Measurements from ENCODE around the gene GIPR. TPM values are rescaled to one million over a fixed set of nuclear protein-coding genes. Genes with fewer than 3 reads are reported as not detected.
A peak's percentile ranks its signal among the peaks of the same experiment; 100 is the strongest.

Gene GIPR
- total and polyA plus RNA-seq, 10 of the 15 experiments (the other 5 are each of a cell fraction or from before 2014, with no cell fraction given) = 1.7 to 26.3 (median 13.7) TPM

DNA sequence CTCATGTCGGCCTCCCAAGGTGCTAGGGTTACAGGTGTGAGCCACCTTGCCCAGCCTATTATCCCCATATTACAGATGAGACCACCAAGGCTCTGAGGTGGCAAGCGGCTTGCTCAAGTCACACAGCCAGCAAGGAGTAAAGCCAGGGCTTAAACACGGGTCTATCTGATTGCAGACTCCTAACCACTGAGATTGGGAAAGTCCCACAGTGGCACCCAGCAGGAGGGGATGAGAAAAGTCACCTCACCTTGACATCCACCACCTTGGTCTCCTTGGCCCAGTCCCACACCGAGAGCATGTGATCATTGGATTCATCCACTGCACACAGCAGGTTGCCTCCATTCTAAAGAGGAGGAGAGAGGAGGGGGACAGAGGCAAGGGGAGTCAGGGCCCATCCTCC, 38.3 kb upstream of the GIPR start:
- H3K4me2 ChIP-seq (ENCODE audit: control insufficient read depth, insufficient read depth) = peak overlapping the region; percentile 38; the same call in 1 of the 2 replicates
- H3K27me3 ChIP-seq (replicated peaks in 1 of 2; ENCODE audit: control insufficient read depth in 2 of 2, insufficient read depth in 2 of 2, low read length in 1 of 2) = no peaks in the 10 kb centered on the region
- no peaks in the 10 kb centered on the region for H4K20me1 ChIP-seq (ENCODE audit: control insufficient read depth, insufficient read depth)
- H3K27ac ChIP-seq (ENCODE audit: control insufficient read depth, insufficient read depth) = peak overlapping the region; percentile 61
- H3K4me1 ChIP-seq (ENCODE audit: control insufficient read depth, insufficient read depth, low read length) = peaks cover 8% of the 10 kb centered on the region
- DNase-seq (ENCODE audit: low read depth, low spot score) (no peak), FAIRE-seq (no peak), ATAC-seq (peak; percentile 59)
- no peaks in the 10 kb centered on the region for H3K9me3 ChIP-seq (replicated peaks; ENCODE audit: control insufficient read depth, insufficient read depth, low read length)
- no peak overlapping the region for H3K4me3 ChIP-seq
- intact Hi-C loops (cut with micrococcal nuclease; ENCODE audit: unreplicated experiment) (no loop called here), in situ Hi-C loops (cut with MboI) (no loop called here)
- H2AFZ ChIP-seq (ENCODE audit: control insufficient read depth, low read depth, low read length) = no peak overlapping the region
- H3K36me3 ChIP-seq (ENCODE audit: control insufficient read depth in 2 of 2, insufficient read depth in 2 of 2, low read length in 1 of 2) = peaks cover 6 to 15% of the 10 kb centered on the region in 2 experiments; a peak in 3 of 4 replicates
- no peaks in the 10 kb centered on the region; the same call in 1 of the 2 replicates for H3K79me2 ChIP-seq (ENCODE audit: control insufficient read depth, insufficient read depth, low read length)
- no peak overlapping the region for H3K9ac ChIP-seq (ENCODE audit: control insufficient read depth, insufficient read depth, low read length)
- ChIA-PET POLR2A (interaction anchor here (2.7 kb wide), 1 partner anchor 16 kb away, joined by 14 read pairs; no protein-coding TSS in a partner anchor), RAD21 (ENCODE audit: unreplicated experiment) (interaction anchor here (4.1 kb wide), 1 partner anchor 12 kb away, joined by 21 read pairs; no protein-coding TSS in a partner anchor), SMC1A (ENCODE audit: uncharacterized antibody, unreplicated experiment) (interaction anchor here (0.5 to 0.9 kb wide), 2 partner anchors 12 to 87 kb away, joined by 3 to 4 read pairs; no protein-coding TSS in a partner anchor), CTCF (interaction anchor here (0.8 to 3.1 kb wide), 3 partner anchors 11 to 38 kb away, joined by 3 to 35 read pairs (median 3); no protein-coding TSS in a partner anchor)
- 77% methylated on average over 4 of the region's 4 CpGs for WGBS (ENCODE audit: insufficient coverage, insufficient replicate concordance, low lambda C conversion rate, missing lambda C conversion rate)
- BruUV-seq (replicated peaks) = no TSS peak
- TF ChIP-seq ZNF274 (IDR thresholded peaks at IDR 0.05; ENCODE audit: insufficient read depth, insufficient read length) = no peak
- TF ChIP-seq NR2F1 (conservative IDR thresholded peaks at IDR 0.05) = no peak
- TF ChIP-seq BMI1 (IDR thresholded peaks at IDR 0.05; ENCODE audit: borderline replicate concordance) = no peak
- TF ChIP-seq MAX (IDR thresholded peaks at IDR 0.05; ENCODE audit: low read depth, low read length) = no peak
- no peak for TF ChIP-seq MEF2B (IDR thresholded peaks at IDR 0.05; ENCODE audit: partially characterized antibody, poor library complexity, severe bottlenecking)
- no peak for TF ChIP-seq SPI1 (IDR thresholded peaks at IDR 0.05; ENCODE audit: borderline replicate concordance, insufficient read depth, low read depth, low read length)
- TF ChIP-seq CHD4 (IDR thresholded peaks at IDR 0.05) = no peak
- peak; percentile 19; the same call in 1 of the 2 replicates for TF ChIP-seq RUNX3 (IDR thresholded peaks at IDR 0.05; ENCODE audit: low read length)
